Brain microvascular endothelial cell (primary cell): ENCODE data around the gene POLR2J.

Experiments
- DNase-seq: peaks from one replicate; pipeline ENCODE4 v3.0.0-alpha.2; 2020
- H3K27ac ChIP-seq: fragments of 250-450 bp; sonication (Bioruptor Pico); 2 replicates; pipeline ENCODE4 v1.5.1; 2020; ENCODE audit warnings: mild to moderate bottlenecking, moderate library complexity
- H3K27me3 ChIP-seq: fragments of 250-450 bp; sonication (Bioruptor Pico); replicated peaks from 2 replicates; pipeline ENCODE4 v1.5.1; 2020; ENCODE audit warnings: mild to moderate bottlenecking
- H3K36me3 ChIP-seq: fragments of 250-450 bp; sonication (Bioruptor Pico); replicated peaks from 2 replicates; pipeline ENCODE4 v1.5.1; 2020; ENCODE audit warnings: mild to moderate bottlenecking
- H3K4me3 ChIP-seq: 2 replicates; pipeline ENCODE4 v1.5.1; 2011; ENCODE audit warnings: low read depth, mild to moderate bottlenecking, control low read depth, low read length, moderate library complexity
- in situ Hi-C: cut with HindIII; loops from 2 replicates; pipeline ENCODE4 v1.10.0; 2017; ENCODE audit warnings: low sequenced_read_pairs, low pct_ligation_motif_present
- TF ChIP-seq, protein P1 (sequence below): IDR thresholded peaks from 2 replicates; pipeline ENCODE4 v1.5.1; 2011; ENCODE audit warnings: low read depth, mild to moderate bottlenecking, moderate library complexity, low read length, control low read depth, inconsistent platforms; ENCODE audit errors: missing control alignments

POLR2J gene

DNA sequence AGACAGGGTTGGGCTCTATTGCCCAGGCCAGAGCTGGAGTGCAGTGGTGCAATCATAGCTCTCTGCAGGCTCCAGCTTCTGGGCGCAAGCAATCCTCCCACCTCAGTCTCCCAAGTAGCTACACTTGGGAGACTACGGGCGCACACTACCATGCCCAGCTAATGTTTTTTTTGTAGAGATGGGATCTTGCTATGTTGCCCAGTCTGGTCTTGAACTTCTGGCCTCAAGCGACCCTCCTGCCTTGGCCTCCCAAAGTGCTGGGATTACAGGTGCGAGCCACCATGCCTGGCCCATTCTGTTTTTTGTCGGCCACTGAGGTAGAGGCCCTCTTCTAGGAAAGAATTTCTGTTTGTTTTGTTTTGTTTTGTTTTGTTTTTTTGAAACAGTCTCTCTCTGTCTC is 26.3 kb downstream of the POLR2J start:
- Histone ChIP-seq H3K27me3 (no peaks in the 10 kb centered on the region), H3K4me3 (no peak overlapping the region), H3K27ac (no peak overlapping the region), H3K36me3 (peaks cover 18% of the 10 kb centered on the region)
- in situ Hi-C loops = no loop called here
- no peak for DNase-seq
- TF ChIP-seq, protein P1, sequence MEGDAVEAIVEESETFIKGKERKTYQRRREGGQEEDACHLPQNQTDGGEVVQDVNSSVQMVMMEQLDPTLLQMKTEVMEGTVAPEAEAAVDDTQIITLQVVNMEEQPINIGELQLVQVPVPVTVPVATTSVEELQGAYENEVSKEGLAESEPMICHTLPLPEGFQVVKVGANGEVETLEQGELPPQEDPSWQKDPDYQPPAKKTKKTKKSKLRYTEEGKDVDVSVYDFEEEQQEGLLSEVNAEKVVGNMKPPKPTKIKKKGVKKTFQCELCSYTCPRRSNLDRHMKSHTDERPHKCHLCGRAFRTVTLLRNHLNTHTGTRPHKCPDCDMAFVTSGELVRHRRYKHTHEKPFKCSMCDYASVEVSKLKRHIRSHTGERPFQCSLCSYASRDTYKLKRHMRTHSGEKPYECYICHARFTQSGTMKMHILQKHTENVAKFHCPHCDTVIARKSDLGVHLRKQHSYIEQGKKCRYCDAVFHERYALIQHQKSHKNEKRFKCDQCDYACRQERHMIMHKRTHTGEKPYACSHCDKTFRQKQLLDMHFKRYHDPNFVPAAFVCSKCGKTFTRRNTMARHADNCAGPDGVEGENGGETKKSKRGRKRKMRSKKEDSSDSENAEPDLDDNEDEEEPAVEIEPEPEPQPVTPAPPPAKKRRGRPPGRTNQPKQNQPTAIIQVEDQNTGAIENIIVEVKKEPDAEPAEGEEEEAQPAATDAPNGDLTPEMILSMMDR = no peak

DNA sequence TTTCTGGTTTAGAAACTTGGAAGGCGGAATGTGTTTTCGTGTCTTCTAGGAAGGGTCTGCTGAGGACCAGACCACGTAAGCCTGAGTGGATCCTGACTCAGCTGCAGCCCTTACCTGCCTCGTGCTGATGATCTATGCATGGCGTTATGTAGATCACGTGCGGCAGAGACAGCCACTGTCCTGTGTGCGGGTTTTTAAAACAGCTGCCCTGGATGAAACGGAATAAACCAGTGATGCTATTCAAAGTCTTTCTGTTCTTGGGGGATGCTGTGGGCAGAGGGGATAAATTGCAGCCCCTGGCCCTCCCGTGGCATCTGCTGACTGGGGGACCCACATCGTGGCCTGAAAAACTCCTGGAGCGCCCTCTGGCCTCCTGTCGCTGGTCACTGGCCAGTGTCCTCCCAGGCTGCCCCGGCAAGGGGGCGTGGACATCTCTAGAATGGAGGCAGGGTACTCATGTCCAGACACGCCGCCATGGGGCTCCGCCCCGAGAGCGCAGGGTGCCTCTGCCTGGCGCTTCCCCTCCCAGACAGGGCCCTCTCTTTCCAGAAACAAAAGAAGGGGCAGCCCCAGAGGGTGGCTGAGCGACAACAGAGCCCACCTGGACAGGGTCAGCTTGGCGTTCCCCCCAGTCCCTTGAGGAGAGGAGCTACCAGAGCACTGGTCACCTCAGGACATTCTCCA is 27.2 kb downstream of the POLR2J start:
- H3K36me3 ChIP-seq = peaks cover 13% of the 10 kb centered on the region
- H3K27me3 ChIP-seq = no peaks in the 10 kb centered on the region
- TF ChIP-seq, protein P1 = no peak
- no peak for DNase-seq
- H3K4me3 ChIP-seq = no peak overlapping the region
- in situ Hi-C loops = no loop called here
- H3K27ac ChIP-seq = no peak overlapping the region

DNA sequence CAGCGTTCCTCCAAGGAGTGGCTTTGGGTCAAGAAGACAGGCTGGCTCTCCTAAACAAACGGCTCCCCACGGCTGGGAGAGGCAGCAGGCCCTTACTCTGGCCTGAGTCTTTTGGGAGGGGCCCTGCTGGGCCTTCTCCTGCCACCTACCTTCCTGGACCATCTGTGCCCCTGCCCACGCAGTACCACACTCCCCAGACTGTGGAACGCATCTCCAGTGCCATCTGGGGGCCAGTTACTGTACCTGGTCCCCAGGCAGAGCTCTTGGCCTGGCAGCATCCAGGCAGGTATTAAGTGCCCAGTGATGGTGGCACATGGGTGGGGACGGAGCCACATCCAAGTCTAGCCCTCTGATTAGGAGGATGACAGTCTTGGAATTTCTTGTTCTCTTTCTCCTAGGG is 28.5 kb downstream of the POLR2J start:
- TF ChIP-seq, protein P1 = peak; percentile 37
- Histone ChIP-seq H3K27ac (no peak overlapping the region), H3K4me3 (no peak overlapping the region), H3K27me3 (no peaks in the 10 kb centered on the region), H3K36me3 (peaks cover 13% of the 10 kb centered on the region)
- in situ Hi-C loops = no loop called here
- DNase-seq = no peak

DNA sequence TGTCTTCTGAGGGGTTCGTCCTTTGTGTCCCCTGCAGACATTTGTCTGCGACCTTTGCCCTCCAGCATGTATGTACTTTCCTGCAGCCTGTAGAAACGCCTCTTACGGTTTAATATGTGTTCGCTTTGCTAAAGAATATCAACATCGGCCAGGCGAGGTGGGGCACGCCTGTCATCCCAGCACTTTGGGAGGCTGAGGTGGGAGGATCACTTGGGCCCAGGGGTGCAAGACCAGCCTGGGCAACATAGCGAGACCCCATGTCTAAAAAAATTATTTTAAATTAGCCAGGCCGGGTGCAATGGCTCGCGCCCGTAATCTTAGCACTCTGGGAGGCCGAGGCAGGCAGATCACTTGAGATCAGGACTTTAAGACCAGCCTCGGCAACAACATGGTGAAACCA is 29.6 kb downstream of the POLR2J start:
- no peak for DNase-seq
- no peaks in the 10 kb centered on the region for H3K27me3 ChIP-seq
- peaks cover 16% of the 10 kb centered on the region for H3K36me3 ChIP-seq
- no peak overlapping the region for H3K4me3 ChIP-seq
- no peak overlapping the region for H3K27ac ChIP-seq
- TF ChIP-seq, protein P1 = no peak
- in situ Hi-C loops = no loop called here

DNA sequence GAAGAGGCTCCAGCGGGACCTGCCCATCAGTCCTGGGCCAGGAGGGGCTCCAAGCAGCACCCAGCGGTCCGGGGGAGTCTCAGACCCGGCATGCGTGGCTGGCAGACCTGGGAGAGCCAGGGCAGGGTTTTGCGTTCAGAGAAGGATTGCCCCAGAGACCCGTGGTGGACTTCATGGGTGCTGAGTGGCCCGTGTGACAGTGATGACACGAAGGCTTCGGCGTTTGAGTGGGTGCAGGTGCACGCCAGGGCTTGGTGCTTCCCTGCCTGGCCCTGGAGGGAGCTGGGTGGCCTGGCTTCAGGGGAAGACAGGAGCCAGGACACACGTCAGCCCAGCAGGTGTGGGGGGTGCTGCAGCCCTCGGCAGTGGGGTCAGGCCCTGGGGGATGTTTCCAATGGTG is 31.4 kb downstream of the POLR2J start:
- no peaks in the 10 kb centered on the region for H3K27me3 ChIP-seq
- H3K36me3 ChIP-seq = peaks cover 18% of the 10 kb centered on the region
- in situ Hi-C loops = no loop called here
- H3K27ac ChIP-seq = no peak overlapping the region
- DNase-seq = no peak
- TF ChIP-seq, protein P1 = no peak
- H3K4me3 ChIP-seq = no peak overlapping the region
